ENCODE data around the gene POP5. TPM values are rescaled to one million over a fixed set of nuclear protein-coding genes. Genes with fewer than 3 reads are reported as not detected.
"Not testable (repeated sequence)": the region's sequence is repeated elsewhere in the genome, so short reads cannot be mapped to it uniquely, and the experiment has no call there.

Gene POP5, protein sequence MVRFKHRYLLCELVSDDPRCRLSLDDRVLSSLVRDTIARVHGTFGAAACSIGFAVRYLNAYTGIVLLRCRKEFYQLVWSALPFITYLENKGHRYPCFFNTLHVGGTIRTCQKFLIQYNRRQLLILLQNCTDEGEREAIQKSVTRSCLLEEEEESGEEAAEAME
- 10 to 100 TPM; 77.9 to 83.1 TPM for total RNA-seq
- 101 TPM for polyA plus RNA-seq

DNA sequence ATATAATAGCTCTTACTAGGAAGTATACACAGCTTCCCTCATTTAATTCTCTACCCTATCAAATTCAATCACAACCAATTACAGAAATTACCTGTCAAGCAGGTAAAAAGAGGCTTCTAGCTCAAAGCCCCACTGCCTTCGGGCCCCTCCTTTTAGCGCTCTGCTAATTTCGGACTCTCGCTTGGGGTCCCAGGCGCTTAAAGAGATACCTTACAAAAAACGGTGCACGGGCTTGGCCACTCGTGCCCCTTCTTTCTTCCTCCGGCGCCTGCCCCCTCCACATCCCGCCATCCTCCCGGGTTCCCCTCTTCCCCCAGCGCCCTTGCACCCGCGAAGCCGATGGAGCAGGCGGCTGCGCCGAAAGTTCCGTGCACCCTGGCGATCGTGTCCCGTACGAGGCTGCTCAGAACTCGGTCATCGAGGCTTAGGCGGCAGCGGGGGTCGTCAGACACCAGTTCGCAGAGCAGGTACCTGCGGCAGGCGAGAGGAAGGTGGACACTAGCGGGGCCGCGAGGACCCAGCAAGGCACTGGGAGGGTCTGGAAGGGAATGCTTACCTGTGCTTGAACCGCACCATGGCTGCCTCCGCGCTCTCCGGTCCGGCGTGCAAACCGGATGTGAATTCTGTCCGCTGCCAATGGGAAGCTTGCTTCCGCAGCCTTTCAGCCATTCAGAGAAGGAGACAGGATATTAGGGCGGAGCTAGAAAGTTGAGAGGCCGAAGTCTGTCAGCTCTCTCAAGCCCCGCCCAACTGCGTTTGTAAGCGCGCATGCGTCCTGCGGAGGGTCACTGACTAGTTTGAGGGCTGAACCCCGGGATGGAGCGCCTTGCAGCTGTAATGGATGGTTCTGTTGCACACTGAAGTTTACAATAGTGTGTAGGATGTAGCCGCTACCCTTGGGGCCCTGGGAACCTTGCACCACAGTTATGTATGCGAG is at the start of gene POP5:
Gene POP5 (minus strand): TSS at position 616 of the 937 bp plus-strand sequence. CDS start 40 bp downstream, at position 576.
- H3K36me3 Mint-ChIP-seq, result peaks cover 0 to 48% (median 5%) of the 10 kb centered on the region in 3 donors
- peak within 1 kb of the TSS; percentile 87 to 97 (median 92) for H3K27ac Mint-ChIP-seq
- CTCF ChIA-PET, result interaction anchor here (0.9 to 5.9 kb wide), 13 partner anchors 8 to 478 kb away, joined by 3 to 85 read pairs (median 4); partner anchors contain the start of gene MLEC
- peaks cover 31 to 49% (median 47%) of the 10 kb centered on the region in 3 donors for H3K4me1 Mint-ChIP-seq
- POLR2A ChIA-PET, result interaction anchor here (0.5 to 1.8 kb wide), 8 partner anchors 9 to 255 kb away, joined by 3 to 7 read pairs (median 5); partner anchors contain the start of genes DYNLL1 and MLEC
- no peaks in the 10 kb centered on the region for H3K9me3 Mint-ChIP-seq
- peaks cover 23% of the 10 kb centered on the region for H3K36me3 ChIP-seq (ENCODE audit: insufficient read depth, low read length)
- peak within 1 kb of the TSS; percentile 97 for H3K4me3 ChIP-seq (ENCODE audit: low read length)
- H3K4me1 ChIP-seq (ENCODE audit: insufficient read depth, low read length), result peaks cover 16% of the 10 kb centered on the region
- peak within 1 kb of the TSS; percentile 75 for H3K27ac ChIP-seq (ENCODE audit: low read depth, low read length)
- peak; percentile 89 to 96 (median 91) for DNase-seq
- peaks cover 6 to 11% of the 10 kb centered on the region in 2 donors for H3K27me3 Mint-ChIP-seq
- no peaks in the 10 kb centered on the region for H3K27me3 ChIP-seq (ENCODE audit: insufficient read depth, low read length, poor library complexity, severe bottlenecking)
- peak within 1 kb of the TSS; percentile 97 to 100 (median 98) for H3K4me3 Mint-ChIP-seq
- H3K9me3 ChIP-seq (ENCODE audit: low read length), result no peaks in the 10 kb centered on the region

DNA sequence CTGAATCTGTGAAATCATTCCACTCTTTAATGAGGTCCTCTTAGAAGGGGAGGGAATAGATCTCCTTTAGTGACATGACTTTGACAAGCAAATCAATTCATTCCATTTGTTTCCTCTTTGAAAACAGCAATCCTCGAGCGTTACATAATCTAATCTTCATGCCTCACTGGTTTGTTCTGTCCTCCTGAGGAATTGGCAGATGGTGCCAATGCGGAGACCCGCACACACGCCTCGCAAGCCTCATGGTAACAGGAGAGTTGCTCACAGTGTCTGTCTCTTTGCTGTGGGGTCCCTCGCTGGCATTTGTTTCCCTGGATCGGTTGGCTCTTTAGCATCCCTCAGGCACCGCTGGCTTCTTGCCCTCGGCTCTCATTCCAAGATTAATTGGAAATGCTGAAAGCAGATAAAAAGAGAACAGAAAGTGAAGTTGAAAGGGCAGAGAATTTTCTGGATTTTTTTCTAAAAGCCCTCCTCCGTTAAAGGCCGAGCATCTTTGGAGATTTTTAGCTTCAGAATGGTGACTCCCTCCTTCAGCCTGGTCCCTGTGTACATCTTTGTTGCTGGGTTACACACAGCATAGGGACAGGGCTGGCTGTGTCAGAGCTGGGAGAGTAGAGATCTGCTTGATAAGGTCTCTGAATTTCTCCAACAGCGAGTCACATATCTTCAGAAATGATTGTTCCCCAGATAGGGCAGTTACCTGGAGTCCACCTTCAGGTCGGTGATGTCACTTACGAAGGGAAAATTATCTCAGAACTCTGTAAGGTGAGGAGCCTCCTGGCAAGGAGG is 49.1 kb upstream of the POP5 start:
- CTCF ChIA-PET, result interaction anchor here (5.4 kb wide), 1 partner anchor 18 kb away, joined by 25 read pairs; no protein-coding TSS in a partner anchor
- Histone ChIP-seq H3K9me3 (ENCODE audit: low read length) (no peaks in the 10 kb centered on the region), H3K27me3 (ENCODE audit: insufficient read depth, low read length, poor library complexity, severe bottlenecking) (no peaks in the 10 kb centered on the region), H3K4me3 (ENCODE audit: low read length) (no peak overlapping the region), H3K4me1 (ENCODE audit: insufficient read depth, low read length) (no peaks in the 10 kb centered on the region), H3K36me3 (ENCODE audit: insufficient read depth, low read length) (no peaks in the 10 kb centered on the region), H3K27ac (ENCODE audit: low read depth, low read length) (no peak overlapping the region)
- no peak overlapping the region for H3K27ac Mint-ChIP-seq
- POLR2A ChIA-PET, result interaction anchor here (0.6 kb wide), 1 partner anchor 28 kb away, joined by 3 read pairs; no protein-coding TSS in a partner anchor
- no peaks in the 10 kb centered on the region for H3K9me3 Mint-ChIP-seq
- no peak overlapping the region for H3K4me3 Mint-ChIP-seq
- no peaks in the 10 kb centered on the region for H3K4me1 Mint-ChIP-seq
- no peaks in the 10 kb centered on the region for H3K36me3 Mint-ChIP-seq
- DNase-seq, result no peak
- peaks cover 2 to 8% of the 10 kb centered on the region in 2 donors for H3K27me3 Mint-ChIP-seq

DNA sequence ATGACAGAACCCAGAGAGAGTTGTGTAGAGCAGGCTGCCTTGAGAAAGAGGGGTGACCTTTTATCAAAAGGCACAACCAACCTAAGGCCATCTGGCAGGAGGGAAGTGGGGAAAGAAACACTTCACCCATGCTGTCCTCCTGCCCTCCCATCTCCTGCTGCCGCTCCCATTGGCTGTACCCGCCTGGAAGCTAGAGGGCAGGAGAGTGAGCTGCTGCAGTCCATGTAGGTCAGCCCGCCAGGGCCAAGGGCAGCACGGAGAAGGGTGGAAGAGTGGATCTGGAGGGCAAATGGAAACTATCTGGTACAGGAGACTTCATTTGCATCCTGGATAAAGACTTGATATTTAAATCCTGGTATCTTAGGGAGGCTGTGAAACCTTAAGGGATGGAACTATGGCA is 47.7 kb upstream of the POP5 start:
- Mint-ChIP-seq H3K9me3 (no peaks in the 10 kb centered on the region), H3K36me3 (no peaks in the 10 kb centered on the region), H3K27me3 (peaks cover 2 to 8% of the 10 kb centered on the region in 2 donors), H3K4me1 (no peaks in the 10 kb centered on the region), H3K27ac (no peak overlapping the region), H3K4me3 (no peak overlapping the region)
- Histone ChIP-seq H3K27ac (ENCODE audit: low read depth, low read length) (no peak overlapping the region), H3K9me3 (ENCODE audit: low read length) (no peaks in the 10 kb centered on the region), H3K27me3 (ENCODE audit: insufficient read depth, low read length, poor library complexity, severe bottlenecking) (no peaks in the 10 kb centered on the region), H3K4me1 (ENCODE audit: insufficient read depth, low read length) (no peaks in the 10 kb centered on the region), H3K36me3 (ENCODE audit: insufficient read depth, low read length) (no peaks in the 10 kb centered on the region), H3K4me3 (ENCODE audit: low read length) (no peak overlapping the region)
- POLR2A ChIA-PET, result no interaction called here
- no peak for DNase-seq
- CTCF ChIA-PET, result no interaction called here

- POLR2A ChIA-PET, result no interaction called here
- CTCF ChIA-PET, result interaction anchor here (1.1 to 2.0 kb wide), 4 partner anchors 21 to 42 kb away, joined by 3 to 7 read pairs (median 4); no protein-coding TSS in a partner anchor
- peak in 1 of 5 donors; percentile 54 for DNase-seq
- Histone ChIP-seq H3K27me3 (ENCODE audit: insufficient read depth, low read length, poor library complexity, severe bottlenecking) (no peaks in the 10 kb centered on the region), H3K4me3 (ENCODE audit: low read length) (no peak overlapping the region), H3K36me3 (ENCODE audit: insufficient read depth, low read length) (no peaks in the 10 kb centered on the region), H3K4me1 (ENCODE audit: insufficient read depth, low read length) (no peaks in the 10 kb centered on the region), H3K9me3 (ENCODE audit: low read length) (no peaks in the 10 kb centered on the region), H3K27ac (ENCODE audit: low read depth, low read length) (no peak overlapping the region)
- Mint-ChIP-seq H3K27me3 (peaks cover 2 to 13% of the 10 kb centered on the region in 2 donors), H3K36me3 (no peaks in the 10 kb centered on the region), H3K27ac (no peak overlapping the region), H3K4me3 (no peak overlapping the region), H3K9me3 (peaks cover 0 to 2% (median 0%) of the 10 kb centered on the region in 5 donors), H3K4me1 (no peaks in the 10 kb centered on the region)
Observed at GRCh38 chr12:120625557-120626419, 44.6 kb upstream of the POP5 start.

DNA sequence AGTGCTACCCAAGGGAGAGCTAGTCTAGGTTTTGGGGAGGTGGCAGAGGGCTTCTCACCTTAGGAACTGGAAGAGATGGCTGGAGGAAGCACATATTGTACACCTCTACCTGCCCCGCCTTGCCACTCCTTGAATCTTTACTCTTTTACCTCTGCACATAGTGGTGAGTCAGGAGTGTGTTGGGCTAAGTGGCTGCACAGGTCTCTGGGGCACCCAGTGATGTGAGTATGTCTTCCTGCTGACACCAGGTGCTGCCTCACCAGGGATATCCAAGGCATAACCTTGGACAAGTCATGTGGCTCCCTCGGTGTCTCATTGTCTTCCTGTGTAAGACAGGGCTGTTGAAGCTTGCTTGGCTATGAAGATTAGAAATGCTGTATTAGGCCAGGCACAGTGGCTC is 39.4 kb upstream of the POP5 start:
- no peaks in the 10 kb centered on the region for H3K36me3 Mint-ChIP-seq
- no peaks in the 10 kb centered on the region for H3K9me3 ChIP-seq (ENCODE audit: low read length)
- peaks cover 0 to 2% (median 0%) of the 10 kb centered on the region in 5 donors for H3K9me3 Mint-ChIP-seq
- no peak overlapping the region for H3K27ac ChIP-seq (ENCODE audit: low read depth, low read length)
- peaks cover 6% of the 10 kb centered on the region for H3K27me3 ChIP-seq (ENCODE audit: insufficient read depth, low read length, poor library complexity, severe bottlenecking)
- CTCF ChIA-PET, result interaction anchor here (0.7 kb wide), 1 partner anchor 29 kb away, joined by 5 read pairs; no protein-coding TSS in a partner anchor
- no peak overlapping the region for H3K27ac Mint-ChIP-seq
- no peaks in the 10 kb centered on the region for H3K36me3 ChIP-seq (ENCODE audit: insufficient read depth, low read length)
- no peaks in the 10 kb centered on the region for H3K4me1 Mint-ChIP-seq
- H3K4me3 Mint-ChIP-seq, result no peak overlapping the region
- H3K27me3 Mint-ChIP-seq, result peaks cover 13 to 45% of the 10 kb centered on the region in 2 donors
- POLR2A ChIA-PET, result no interaction called here
- no peak for DNase-seq
- no peak overlapping the region for H3K4me3 ChIP-seq (ENCODE audit: low read length)
- no peaks in the 10 kb centered on the region for H3K4me1 ChIP-seq (ENCODE audit: insufficient read depth, low read length)

DNA sequence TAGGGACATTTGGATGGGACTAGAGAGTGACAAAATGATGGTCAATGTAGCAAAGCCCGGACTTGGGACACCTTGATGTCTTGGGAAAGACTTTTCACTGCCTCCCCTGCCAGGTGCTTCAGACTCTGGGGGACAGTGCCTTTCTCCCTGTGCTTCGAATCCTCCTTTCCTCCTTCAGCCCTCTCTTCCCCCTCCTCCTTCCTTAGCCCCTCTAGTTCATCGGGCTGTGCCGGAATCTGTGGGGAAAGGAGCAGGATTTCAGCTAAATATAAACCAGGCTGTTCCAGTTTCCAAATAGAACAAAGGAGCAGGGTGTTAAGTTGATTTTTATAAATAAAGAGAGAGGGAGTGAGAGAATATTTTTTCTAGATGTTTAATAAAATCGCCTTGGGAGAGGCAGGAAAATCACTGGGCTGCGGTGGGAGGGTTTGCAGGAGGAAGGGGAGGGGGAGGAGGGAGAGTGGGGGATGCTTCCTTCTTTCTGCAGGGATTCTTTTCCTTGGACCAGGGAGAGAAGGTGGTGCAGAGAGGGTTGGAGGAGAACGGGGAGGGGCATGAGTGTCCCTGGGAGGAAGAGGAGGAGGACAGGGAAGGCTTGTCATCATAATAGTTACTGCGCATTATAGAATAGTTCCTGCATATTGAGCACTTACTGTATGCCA is 37.9 kb upstream of the POP5 start:
- no peaks in the 10 kb centered on the region for H3K4me1 ChIP-seq (ENCODE audit: insufficient read depth, low read length)
- peaks cover 13 to 45% of the 10 kb centered on the region in 2 donors for H3K27me3 Mint-ChIP-seq
- ChIA-PET CTCF (no interaction called here), POLR2A (interaction anchor here (0.6 kb wide), 1 partner anchor 595 kb away, joined by 3 read pairs; no protein-coding TSS in a partner anchor)
- H3K27me3 ChIP-seq (ENCODE audit: insufficient read depth, low read length, poor library complexity, severe bottlenecking), result peaks cover 6% of the 10 kb centered on the region
- no peak for DNase-seq
- H3K27ac ChIP-seq (ENCODE audit: low read depth, low read length), result no peak overlapping the region
- no peaks in the 10 kb centered on the region for H3K36me3 Mint-ChIP-seq
- H3K9me3 Mint-ChIP-seq, result peaks cover 0 to 2% (median 0%) of the 10 kb centered on the region in 5 donors
- H3K4me3 ChIP-seq (ENCODE audit: low read length), result no peak overlapping the region
- no peaks in the 10 kb centered on the region for H3K4me1 Mint-ChIP-seq
- no peak overlapping the region for H3K27ac Mint-ChIP-seq
- H3K9me3 ChIP-seq (ENCODE audit: low read length), result no peaks in the 10 kb centered on the region
- H3K36me3 ChIP-seq (ENCODE audit: insufficient read depth, low read length), result no peaks in the 10 kb centered on the region
- no peak overlapping the region for H3K4me3 Mint-ChIP-seq

- H3K4me1 ChIP-seq (ENCODE audit: insufficient read depth, low read length); CTCF ChIA-PET; H3K4me3 ChIP-seq (ENCODE audit: low read length); POLR2A ChIA-PET; H3K36me3 Mint-ChIP-seq; H3K4me3 Mint-ChIP-seq; DNase-seq; H3K27ac ChIP-seq (ENCODE audit: low read depth, low read length); H3K4me1 Mint-ChIP-seq; H3K27me3 ChIP-seq (ENCODE audit: insufficient read depth, low read length, poor library complexity, severe bottlenecking); H3K9me3 Mint-ChIP-seq; H3K9me3 ChIP-seq (ENCODE audit: low read length); H3K36me3 ChIP-seq (ENCODE audit: insufficient read depth, low read length): not testable (repeated sequence)
- H3K27ac Mint-ChIP-seq, result peak overlapping the region in 1 of 8 donors; percentile 65
- H3K27me3 Mint-ChIP-seq, result peaks cover 13 to 41% of the 10 kb centered on the region in 2 donors
Observed at GRCh38 chr12:120617767-120618166, 36.6 kb upstream of the POP5 start.

Data from CD8-positive, alpha-beta memory T cell (primary cell).